SU-DHL-6 (cell line): ENCODE measurements around the gene ARPC4.
A peak's percentile ranks its signal among the peaks of the same experiment; 100 is the strongest.

Source experiments
- H2AFZ ChIP-seq: fragments of 200-600 bp; sonication (generic); 2 replicates; pipeline ENCODE4 v1.6.1; 2014; ENCODE audit warnings: low read depth, mild to moderate bottlenecking, moderate library complexity, mixed read lengths, antibody characterized with exemption, low read length; ENCODE audit not compliant: severe bottlenecking
- H3F3A ChIP-seq: fragments of 200-600 bp; shearing (Covaris generic); 2 replicates; pipeline ENCODE4 v1.6.0; 2016; ENCODE audit warnings: antibody characterized with exemption, mild to moderate bottlenecking; ENCODE audit not compliant: insufficient read depth
- H3K27ac ChIP-seq: fragments of 200-600 bp; sonication (generic); 2 replicates; pipeline ENCODE4 v1.5.1; 2016; ENCODE audit warnings: low read depth, mild to moderate bottlenecking, low read length, moderate library complexity, mixed read lengths
- H3K27me3 ChIP-seq: fragments of 200-600 bp; sonication (generic), shearing (Covaris generic); 2 replicates; pipeline ENCODE4 v1.6.0; 2014; ENCODE audit warnings: mild to moderate bottlenecking, low read length
- H3K36me3 ChIP-seq: fragments of 200-600 bp; sonication (generic); 2 replicates; pipeline ENCODE4 v1.6.1; 2014; ENCODE audit warnings: mild to moderate bottlenecking, low read length, mixed read lengths
- H3K4me2 ChIP-seq: fragments of 300-600, 200-600 bp; shearing (Covaris generic), sonication (generic); 2 replicates; pipeline ENCODE4 v1.6.0; 2014; ENCODE audit warnings: low read length, low read depth, mild to moderate bottlenecking; ENCODE audit not compliant: poor library complexity, severe bottlenecking
- H3K4me3 ChIP-seq: fragments of 200-600 bp; sonication (generic); 2 replicates; pipeline ENCODE4 v1.5.1; 2014; ENCODE audit warnings: antibody characterized with exemption, low read length, mild to moderate bottlenecking, mixed read lengths; ENCODE audit not compliant: insufficient read depth, poor library complexity, severe bottlenecking
- H3K79me2 ChIP-seq: fragments of 200-600 bp; sonication (generic); 2 replicates; pipeline ENCODE4 v1.6.1; 2014; ENCODE audit warnings: mild to moderate bottlenecking, low read length, moderate library complexity; ENCODE audit not compliant: insufficient read depth
- H3K9ac ChIP-seq: fragments of 200-600 bp; sonication (generic); 2 replicates; pipeline ENCODE4 v1.7.0; 2014; ENCODE audit warnings: mild to moderate bottlenecking, low read length
- H3K9me2 ChIP-seq: fragments of 200-600 bp; sonication (generic); replicated peaks from 2 replicates; pipeline ENCODE4 v1.6.1; 2014; ENCODE audit warnings: low read length; ENCODE audit not compliant: insufficient read depth
- H3K9me3 ChIP-seq: fragments of 200-600 bp; sonication (generic); 2 replicates; pipeline ENCODE4 v1.6.1; 2014; ENCODE audit warnings: low read length, mixed read lengths; ENCODE audit not compliant: insufficient read depth
- H4K20me1 ChIP-seq: fragments of 200-600 bp; sonication (generic); 2 replicates; pipeline ENCODE4 v1.6.1; 2014; ENCODE audit warnings: low read depth, mild to moderate bottlenecking, antibody characterized with exemption, low read length, moderate library complexity, mixed read lengths
- EZH2phosphoT487 ChIP-seq: fragments of 200-600 bp; sonication (generic), shearing (Covaris generic); conservative IDR thresholded peaks from 2 replicates; pipeline ENCODE4 v1.6.1; 2018; ENCODE audit warnings: mild to moderate bottlenecking, antibody characterized with exemption, low read length, moderate library complexity, mixed read lengths
- TF ChIP-seq, protein P1 (sequence below): fragments of 200-600 bp; sonication (generic); IDR thresholded peaks from one replicate; pipeline ENCODE4 v1.5.1; 2017; ENCODE audit warnings: antibody characterized with exemption, mild to moderate bottlenecking, low read length, moderate library complexity; ENCODE audit not compliant: insufficient read depth, poor library complexity, severe bottlenecking

The ARPC4 gene

DNA sequence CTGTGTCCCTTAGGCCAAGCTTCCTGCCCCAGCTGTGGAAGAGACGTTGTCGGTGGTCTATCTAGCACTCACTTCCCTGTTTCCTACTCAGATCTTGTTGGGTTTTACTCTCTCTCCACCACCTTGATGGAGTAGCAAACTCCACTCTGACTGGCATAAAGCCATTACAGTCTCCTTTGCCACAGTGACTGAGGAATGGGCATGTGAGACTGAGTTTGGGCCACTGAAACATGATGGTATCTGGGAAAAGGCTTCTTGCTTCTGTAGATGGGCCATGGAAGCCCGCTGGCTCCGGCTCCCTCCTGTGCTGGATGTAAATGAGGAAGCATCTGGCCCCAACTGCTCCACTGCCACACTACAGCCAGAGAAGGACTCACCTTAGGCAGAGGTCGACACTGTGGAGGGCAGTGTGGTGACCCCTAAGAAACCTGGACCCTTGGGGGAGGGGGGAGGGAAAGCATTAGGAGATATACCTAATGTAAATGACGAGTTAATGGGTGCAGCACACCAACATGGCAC is 13.7 kb upstream of the ARPC4 start:
- Histone ChIP-seq H3K27ac (peak overlapping the region; percentile 91), H4K20me1 (no peaks in the 10 kb centered on the region), H3K79me2 (no peaks in the 10 kb centered on the region), H3K9me2 (no peaks in the 10 kb centered on the region), H3K27me3 (no peaks in the 10 kb centered on the region), H3F3A (peaks cover 34% of the 10 kb centered on the region), H3K4me3 (no peak overlapping the region), H3K9me3 (no peaks in the 10 kb centered on the region), H2AFZ (no peak overlapping the region), H3K4me2 (peak overlapping the region; percentile 41), H3K36me3 (peaks cover 4% of the 10 kb centered on the region; the same call in 1 of the 2 replicates), H3K9ac (0 out of 2 replicates have a peak overlapping the region, but pooled peaks have one; percentile 49)
- no peak for TF ChIP-seq EZH2phosphoT487

GRCh38 chr3:9779721-9780457 is 13.0 kb upstream of the ARPC4 start:
- H3K27ac ChIP-seq: peak overlapping the region; percentile 91
- H3K4me2 ChIP-seq: peak overlapping the region; percentile 41
- peaks cover 4% of the 10 kb centered on the region; the same call in 1 of the 2 replicates for H3K36me3 ChIP-seq
- H3K9ac ChIP-seq: peak overlapping the region; percentile 49
- H2AFZ ChIP-seq: no peak overlapping the region
- H3K27me3 ChIP-seq: no peaks in the 10 kb centered on the region
- no peaks in the 10 kb centered on the region for H3K9me3 ChIP-seq
- H3K4me3 ChIP-seq: no peak overlapping the region
- no peaks in the 10 kb centered on the region for H3K9me2 ChIP-seq
- TF ChIP-seq EZH2phosphoT487: no peak
- TF ChIP-seq, protein P1, sequence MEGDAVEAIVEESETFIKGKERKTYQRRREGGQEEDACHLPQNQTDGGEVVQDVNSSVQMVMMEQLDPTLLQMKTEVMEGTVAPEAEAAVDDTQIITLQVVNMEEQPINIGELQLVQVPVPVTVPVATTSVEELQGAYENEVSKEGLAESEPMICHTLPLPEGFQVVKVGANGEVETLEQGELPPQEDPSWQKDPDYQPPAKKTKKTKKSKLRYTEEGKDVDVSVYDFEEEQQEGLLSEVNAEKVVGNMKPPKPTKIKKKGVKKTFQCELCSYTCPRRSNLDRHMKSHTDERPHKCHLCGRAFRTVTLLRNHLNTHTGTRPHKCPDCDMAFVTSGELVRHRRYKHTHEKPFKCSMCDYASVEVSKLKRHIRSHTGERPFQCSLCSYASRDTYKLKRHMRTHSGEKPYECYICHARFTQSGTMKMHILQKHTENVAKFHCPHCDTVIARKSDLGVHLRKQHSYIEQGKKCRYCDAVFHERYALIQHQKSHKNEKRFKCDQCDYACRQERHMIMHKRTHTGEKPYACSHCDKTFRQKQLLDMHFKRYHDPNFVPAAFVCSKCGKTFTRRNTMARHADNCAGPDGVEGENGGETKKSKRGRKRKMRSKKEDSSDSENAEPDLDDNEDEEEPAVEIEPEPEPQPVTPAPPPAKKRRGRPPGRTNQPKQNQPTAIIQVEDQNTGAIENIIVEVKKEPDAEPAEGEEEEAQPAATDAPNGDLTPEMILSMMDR: no peak
- H4K20me1 ChIP-seq: no peaks in the 10 kb centered on the region
- no peaks in the 10 kb centered on the region for H3K79me2 ChIP-seq
- H3F3A ChIP-seq: peaks cover 34% of the 10 kb centered on the region

DNA sequence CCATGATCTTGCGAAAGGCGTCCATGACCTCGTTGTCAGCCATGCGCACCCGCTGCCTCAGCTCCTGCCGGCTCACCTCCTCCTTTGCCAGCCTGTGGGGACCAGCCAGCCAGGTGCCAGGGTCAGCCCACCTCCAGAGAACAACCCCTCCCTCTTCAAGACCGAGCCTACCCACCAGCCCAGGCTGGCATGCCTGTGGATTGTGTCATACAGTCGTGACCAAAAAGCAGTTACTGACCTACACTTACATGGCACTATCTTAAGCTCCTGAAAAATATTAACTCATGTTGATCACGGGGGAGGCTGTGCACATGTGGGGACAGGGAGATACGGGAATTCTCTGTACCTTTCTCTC is 12.4 kb upstream of the ARPC4 start:
- Histone ChIP-seq H3K4me2 (peak overlapping the region; percentile 41), H3K36me3 (peaks cover 5% of the 10 kb centered on the region; the same call in 1 of the 2 replicates), H3K9me3 (no peaks in the 10 kb centered on the region), H3K27ac (peak overlapping the region; percentile 91), H2AFZ (no peak overlapping the region), H3K27me3 (no peaks in the 10 kb centered on the region), H3K9ac (peak overlapping the region; percentile 49), H3F3A (peaks cover 34% of the 10 kb centered on the region), H4K20me1 (no peaks in the 10 kb centered on the region), H3K9me2 (no peaks in the 10 kb centered on the region), H3K4me3 (no peak overlapping the region), H3K79me2 (no peaks in the 10 kb centered on the region)
- TF ChIP-seq, protein P1: no peak
- TF ChIP-seq EZH2phosphoT487: no peak

DNA sequence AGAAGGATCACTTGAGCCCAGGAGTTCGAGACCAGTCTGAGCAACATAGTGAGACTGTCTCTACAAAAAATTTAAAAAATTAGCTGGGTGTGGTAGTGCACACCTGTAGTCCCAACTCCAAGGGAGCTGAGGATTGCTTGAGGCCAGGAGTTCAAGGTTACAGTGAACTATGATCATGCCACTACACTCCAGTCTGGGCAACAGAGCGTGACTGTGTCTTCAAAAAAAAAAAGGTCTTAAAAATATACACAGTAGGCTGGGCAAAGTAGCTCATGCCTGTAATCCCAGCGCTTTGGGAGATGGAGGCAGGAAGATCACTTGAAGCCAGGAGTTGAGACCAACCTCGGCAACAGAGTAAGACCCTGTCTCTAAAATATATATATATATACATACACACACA is 12.0 kb upstream of the ARPC4 start:
- Histone ChIP-seq H3K36me3 (peaks cover 8% of the 10 kb centered on the region; the same call in 1 of the 2 replicates), H3K9me2 (no peaks in the 10 kb centered on the region), H2AFZ (no peak overlapping the region), H3K4me3 (peak overlapping the region; percentile 0), H3K27me3 (no peaks in the 10 kb centered on the region), H4K20me1 (no peaks in the 10 kb centered on the region), H3F3A (peaks cover 34% of the 10 kb centered on the region), H3K79me2 (no peaks in the 10 kb centered on the region), H3K9me3 (no peaks in the 10 kb centered on the region), H3K4me2 (peak overlapping the region; percentile 41), H3K27ac (peak overlapping the region; percentile 91), H3K9ac (peak overlapping the region; percentile 49)
- TF ChIP-seq, protein P1: no peak
- TF ChIP-seq EZH2phosphoT487: no peak
